ENCODE measurements around the gene EZR. TPM values are rescaled to one million over a fixed set of nuclear protein-coding genes. Genes with fewer than 3 reads are reported as not detected.

Gene EZR
- total and polyA plus RNA-seq, 9 of the 15 experiments (the other 6 are each of a cell fraction or from before 2014, with no cell fraction given) = 36.5 to 162 (median 104) TPM

GRCh38 chr6:158849899-158850806 is 31.0 kb upstream of the EZR start (continued):
- TF ChIP-seq HDAC1 (IDR thresholded peaks at IDR 0.05) (0 out of 4 replicates have a peak, but pooled peaks of 1 of the 2 experiments have one; percentile 13), ZNF586 (CRISPR knock-in tag; conservative IDR thresholded peaks at IDR 0.05) (no peak), ZBTB49 (CRISPR knock-in tag; IDR thresholded peaks at IDR 0.05; ENCODE audit: borderline replicate concordance) (no peak), TBL1XR1 (IDR thresholded peaks at IDR 0.05; ENCODE audit: low read length in 2 of 2) (0 out of 4 replicates have a peak, but pooled peaks of 1 of the 2 experiments have one; percentile 42), MED1 (CRISPR knock-in tag; IDR thresholded peaks at IDR 0.05; ENCODE audit: borderline replicate concordance) (no peak), E2F6 (IDR thresholded peaks at IDR 0.05; ENCODE audit: borderline replicate concordance in 1 of 2, extremely low read depth in 1 of 2, insufficient read depth in 1 of 2, insufficient read length in 1 of 2, low read depth in 1 of 2, low read length in 1 of 2, poor library complexity in 1 of 2, severe bottlenecking in 1 of 2) (peak in 1 of 2 experiments; percentile 38), PPARD (CRISPR knock-in tag; IDR thresholded peaks at IDR 0.05) (no peak), ZNF217 (CRISPR knock-in tag; IDR thresholded peaks at IDR 0.05) (no peak), HNRNPK (IDR thresholded peaks at IDR 0.05; ENCODE audit: low read depth, low read length, poor library complexity, severe bottlenecking) (no peak), ZNF23 (CRISPR knock-in tag; IDR thresholded peaks at IDR 0.05) (no peak), PHB2 (IDR thresholded peaks at IDR 0.05; ENCODE audit: low read depth) (no peak), ZNF830 (CRISPR knock-in tag; IDR thresholded peaks at IDR 0.05) (no peak), ATF7 (IDR thresholded peaks at IDR 0.05) (peak; percentile 78), NUFIP1 (IDR thresholded peaks at IDR 0.05; ENCODE audit: partially characterized antibody) (no peak), CUX1 (CRISPR knock-in tag; IDR thresholded peaks at IDR 0.05) (no peak), ZNF174 (CRISPR knock-in tag; IDR thresholded peaks at IDR 0.05) (no peak), EWSR1 (IDR thresholded peaks at IDR 0.05; ENCODE audit: borderline replicate concordance, low read depth, partially characterized antibody) (no peak), ZNF766 (CRISPR knock-in tag; conservative IDR thresholded peaks at IDR 0.05) (peak; percentile 84)
